Neural progenitor cell (in vitro differentiated cells): ENCODE data around the gene DCST2. TPM values are rescaled to one million over a fixed set of nuclear protein-coding genes. Genes with fewer than 3 reads are reported as not detected.

ENCODE experiments used
- DNase-seq: peaks from one replicate; pipeline ENCODE4 v3.0.0-alpha.2; 2016; ENCODE audit warnings: low spot score
- H2AFZ ChIP-seq: fragments of 200-600 bp; sonication (generic); replicated peaks from 2 replicates; pipeline ENCODE4 v1.6.1; 2016; ENCODE audit warnings: antibody characterized with exemption
- H3F3A ChIP-seq: fragments of 200-600 bp; sonication (generic); 2 replicates; pipeline ENCODE4 v1.6.1; 2016; ENCODE audit warnings: antibody characterized with exemption, low read depth
- H3K27ac ChIP-seq: fragments of 200-600 bp; sonication (generic); 2 replicates; pipeline ENCODE4 v1.5.1; 2016; ENCODE audit warnings: mild to moderate bottlenecking
- H3K27me3 ChIP-seq: fragments of 200-600 bp; sonication (generic); 2 replicates; pipeline ENCODE4 v1.6.1; 2016; ENCODE audit warnings: mild to moderate bottlenecking, moderate library complexity
- H3K36me3 ChIP-seq: fragments of 200-600 bp; sonication (generic); 2 replicates; pipeline ENCODE4 v1.5.1; 2016
- H3K4me1 ChIP-seq: fragments of 200-600 bp; sonication (generic); 2 replicates; pipeline ENCODE4 v1.6.1; 2016; ENCODE audit warnings: mixed run types
- H3K4me2 ChIP-seq: fragments of 200-600 bp; sonication (generic); 2 replicates; pipeline ENCODE4 v1.6.1; 2016
- H3K4me3 ChIP-seq: fragments of 200-600 bp; sonication (generic); 2 replicates; pipeline ENCODE4 v1.5.1; 2016
- H3K79me2 ChIP-seq: fragments of 200-600 bp; sonication (generic); 2 replicates; pipeline ENCODE4 v1.6.1; 2016; ENCODE audit warnings: low read depth
- H3K9ac ChIP-seq: fragments of 200-600 bp; sonication (generic); 2 replicates; pipeline ENCODE4 v1.6.1; 2016
- H3K9me3 ChIP-seq: fragments of 200-600 bp; sonication (generic); 2 replicates; pipeline ENCODE4 v1.5.1; 2016; ENCODE audit warnings: low read depth
- H4K20me1 ChIP-seq: fragments of 200-600 bp; sonication (generic); 2 replicates; pipeline ENCODE4 v1.6.1; 2016; ENCODE audit warnings: low read depth
- H3K27ac Mint-ChIP-seq: 3 replicates; pipeline ENCODE4 v1.8.0; 2021; ENCODE audit warnings: mixed read lengths
- H3K27me3 Mint-ChIP-seq: 2 replicates; pipeline ENCODE4 v1.8.0; 2022; ENCODE audit warnings: low read depth, mild to moderate bottlenecking, inconsistent platforms, moderate library complexity, mixed read lengths; ENCODE audit not compliant: insufficient read depth
- H3K36me3 Mint-ChIP-seq: 3 replicates; pipeline ENCODE4 v1.8.0; 2021; ENCODE audit warnings: mixed read lengths
- H3K4me1 Mint-ChIP-seq: 3 replicates; pipeline ENCODE4 v1.8.0; 2021; ENCODE audit warnings: mixed read lengths
- H3K4me3 Mint-ChIP-seq: 3 replicates; pipeline ENCODE4 v1.8.0; 2021; ENCODE audit warnings: mild to moderate bottlenecking, moderate library complexity, mixed read lengths
- H3K9me3 Mint-ChIP-seq: 3 replicates; pipeline ENCODE4 v1.8.0; 2020; ENCODE audit warnings: mixed read lengths
- EZH2 ChIP-seq: fragments of 200-600 bp; sonication (generic); IDR thresholded peaks from 2 replicates; pipeline ENCODE4 v1.6.1; 2017; ENCODE audit warnings: antibody characterized with exemption, mild to moderate bottlenecking, moderate library complexity
- EZH2phosphoT487 ChIP-seq: fragments of 200-600 bp; sonication (generic); IDR thresholded peaks from 2 replicates; pipeline ENCODE4 v1.6.1; 2017; ENCODE audit warnings: antibody characterized with exemption
- total RNA-seq: library from RNA; depleted of rRNA; stranded (reverse); fragments of >200 nt; gene quantifications from 2 replicates; pipeline ENCODE4 v1.2.3, GENCODE V29; 2015; ENCODE audit warnings: low replicate concordance
- TF ChIP-seq, protein P1 (sequence below): fragments of 200-600 bp; sonication (generic); IDR thresholded peaks from 2 replicates; pipeline ENCODE4 v1.5.1; 2017; ENCODE audit warnings: antibody characterized with exemption, mild to moderate bottlenecking

The DCST2 gene
- total RNA-seq, 1 donor from 2014 or later, result 1.8 TPM

DNA sequence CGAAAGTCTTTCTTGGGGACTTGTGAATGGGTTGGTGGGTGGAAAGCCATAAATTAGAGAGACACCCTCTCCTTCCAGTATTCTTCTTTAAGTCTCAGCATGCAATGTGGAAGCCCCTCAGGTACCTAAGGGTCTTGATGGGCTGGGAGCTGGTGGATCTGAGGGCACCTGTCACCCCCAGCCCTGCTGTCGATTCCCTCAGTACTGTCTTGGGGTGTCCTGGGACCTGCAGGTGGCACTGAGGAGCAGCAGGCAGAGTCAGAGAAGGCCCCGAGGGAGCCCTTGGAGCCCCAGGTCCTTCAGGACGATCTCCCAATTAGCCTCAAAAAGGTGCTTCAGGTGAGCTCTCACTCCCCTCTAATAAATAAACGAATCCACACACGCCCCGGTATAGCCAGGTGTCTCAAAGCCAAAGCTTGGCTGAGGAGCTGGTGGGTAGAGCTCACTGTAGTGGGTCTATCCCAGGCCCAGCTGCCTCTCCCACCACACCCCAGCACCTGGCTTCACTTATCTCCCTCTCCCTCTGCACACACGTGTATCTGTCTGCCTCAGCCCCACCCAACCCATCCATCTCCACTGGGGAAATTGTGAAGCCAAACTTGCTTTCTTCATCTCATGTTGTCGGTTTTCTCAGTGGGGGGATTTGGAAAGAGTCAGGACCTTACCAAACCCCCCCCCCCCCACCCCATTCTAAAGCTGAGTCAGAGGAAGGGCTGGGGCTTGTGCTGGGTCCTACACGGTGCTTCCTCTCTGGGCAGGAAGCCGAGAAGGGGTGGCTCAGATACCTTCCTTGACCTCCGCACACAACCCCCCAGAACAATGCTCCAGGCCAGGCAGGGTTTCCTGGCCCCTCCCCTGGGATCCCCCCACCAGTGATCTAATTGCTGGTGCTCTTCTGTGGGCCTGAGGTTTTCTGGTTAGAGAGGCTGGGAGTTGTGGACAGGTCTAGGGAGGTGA is 19.1 kb upstream of the DCST2 start:
- Histone ChIP-seq H3K4me2 (peak overlapping the region; percentile 89), H3K79me2 (no peaks in the 10 kb centered on the region), H3F3A (peaks cover 25% of the 10 kb centered on the region), H4K20me1 (peaks cover 16% of the 10 kb centered on the region), H3K36me3 (no peaks in the 10 kb centered on the region), H3K4me1 (peaks cover 16% of the 10 kb centered on the region), H3K4me3 (peak overlapping the region; percentile 72), H3K9ac (no peak overlapping the region), H3K27me3 (peaks cover 20% of the 10 kb centered on the region), H3K27ac (no peak overlapping the region), H2AFZ (no peak overlapping the region), H3K9me3 (no peaks in the 10 kb centered on the region)
- H3K9me3 Mint-ChIP-seq, result no peaks in the 10 kb centered on the region
- H3K27ac Mint-ChIP-seq, result no peak overlapping the region
- H3K4me3 Mint-ChIP-seq, result peak overlapping the region; percentile 84
- H3K4me1 Mint-ChIP-seq, result peaks cover 36% of the 10 kb centered on the region
- peak; percentile 32 for DNase-seq
- peaks cover 7% of the 10 kb centered on the region for H3K27me3 Mint-ChIP-seq
- H3K36me3 Mint-ChIP-seq, result no peaks in the 10 kb centered on the region
- TF ChIP-seq EZH2phosphoT487, result no peak
- TF ChIP-seq EZH2, result no peak
- TF ChIP-seq, protein P1, sequence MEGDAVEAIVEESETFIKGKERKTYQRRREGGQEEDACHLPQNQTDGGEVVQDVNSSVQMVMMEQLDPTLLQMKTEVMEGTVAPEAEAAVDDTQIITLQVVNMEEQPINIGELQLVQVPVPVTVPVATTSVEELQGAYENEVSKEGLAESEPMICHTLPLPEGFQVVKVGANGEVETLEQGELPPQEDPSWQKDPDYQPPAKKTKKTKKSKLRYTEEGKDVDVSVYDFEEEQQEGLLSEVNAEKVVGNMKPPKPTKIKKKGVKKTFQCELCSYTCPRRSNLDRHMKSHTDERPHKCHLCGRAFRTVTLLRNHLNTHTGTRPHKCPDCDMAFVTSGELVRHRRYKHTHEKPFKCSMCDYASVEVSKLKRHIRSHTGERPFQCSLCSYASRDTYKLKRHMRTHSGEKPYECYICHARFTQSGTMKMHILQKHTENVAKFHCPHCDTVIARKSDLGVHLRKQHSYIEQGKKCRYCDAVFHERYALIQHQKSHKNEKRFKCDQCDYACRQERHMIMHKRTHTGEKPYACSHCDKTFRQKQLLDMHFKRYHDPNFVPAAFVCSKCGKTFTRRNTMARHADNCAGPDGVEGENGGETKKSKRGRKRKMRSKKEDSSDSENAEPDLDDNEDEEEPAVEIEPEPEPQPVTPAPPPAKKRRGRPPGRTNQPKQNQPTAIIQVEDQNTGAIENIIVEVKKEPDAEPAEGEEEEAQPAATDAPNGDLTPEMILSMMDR, result peak; percentile 42

DNA sequence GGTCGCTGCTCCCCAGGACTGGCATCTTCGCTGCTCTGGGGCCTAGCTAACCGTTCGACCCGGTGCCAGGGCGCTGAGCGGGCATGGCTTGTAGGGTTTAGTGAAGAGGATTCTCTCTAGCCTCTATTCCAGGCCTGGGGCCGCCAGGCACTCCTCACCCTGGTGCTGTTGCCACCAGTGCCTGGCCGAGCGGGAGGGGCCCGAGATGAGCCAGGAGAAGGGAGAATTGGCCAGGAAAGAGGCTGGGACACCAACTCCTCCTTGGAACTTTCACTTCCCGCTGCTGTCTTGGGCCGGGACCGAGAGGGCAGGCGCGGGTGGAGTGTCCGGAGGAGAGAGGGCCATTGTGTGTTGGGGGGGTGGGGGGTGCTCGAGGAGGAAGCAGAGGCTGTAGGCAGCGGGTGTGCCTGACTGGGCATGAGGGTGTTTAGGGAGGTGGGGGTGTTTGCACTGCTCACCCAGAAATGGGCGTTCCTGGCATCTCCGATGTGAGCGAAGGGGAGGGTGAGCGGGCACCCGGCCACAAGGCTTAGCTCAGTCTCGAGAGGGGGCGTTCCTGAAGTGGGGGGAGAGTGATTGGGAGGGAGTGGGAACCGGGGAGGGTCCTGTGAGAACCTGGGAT is 18.3 kb upstream of the DCST2 start:
- H2AFZ ChIP-seq, result peak overlapping the region; percentile 86
- H3K4me1 Mint-ChIP-seq, result peaks cover 41% of the 10 kb centered on the region
- peak; percentile 54 for DNase-seq
- no peak overlapping the region for H3K9ac ChIP-seq
- peak overlapping the region; percentile 72 for H3K4me3 ChIP-seq
- H3K79me2 ChIP-seq, result no peaks in the 10 kb centered on the region
- no peaks in the 10 kb centered on the region for H3K36me3 ChIP-seq
- H3K4me1 ChIP-seq, result peaks cover 16% of the 10 kb centered on the region
- no peak overlapping the region for H3K27ac Mint-ChIP-seq
- peaks cover 25% of the 10 kb centered on the region for H3F3A ChIP-seq
- H3K9me3 ChIP-seq, result no peaks in the 10 kb centered on the region
- H4K20me1 ChIP-seq, result peaks cover 16% of the 10 kb centered on the region
- no peaks in the 10 kb centered on the region for H3K9me3 Mint-ChIP-seq
- peak overlapping the region; percentile 84 for H3K4me3 Mint-ChIP-seq
- no peak overlapping the region for H3K27ac ChIP-seq
- peaks cover 11% of the 10 kb centered on the region for H3K27me3 Mint-ChIP-seq
- peak overlapping the region; percentile 89 for H3K4me2 ChIP-seq
- TF ChIP-seq EZH2phosphoT487 (no peak), EZH2 (no peak)
- TF ChIP-seq, protein P1, result no peak
- peaks cover 20% of the 10 kb centered on the region for H3K27me3 ChIP-seq
- no peaks in the 10 kb centered on the region for H3K36me3 Mint-ChIP-seq

DNA sequence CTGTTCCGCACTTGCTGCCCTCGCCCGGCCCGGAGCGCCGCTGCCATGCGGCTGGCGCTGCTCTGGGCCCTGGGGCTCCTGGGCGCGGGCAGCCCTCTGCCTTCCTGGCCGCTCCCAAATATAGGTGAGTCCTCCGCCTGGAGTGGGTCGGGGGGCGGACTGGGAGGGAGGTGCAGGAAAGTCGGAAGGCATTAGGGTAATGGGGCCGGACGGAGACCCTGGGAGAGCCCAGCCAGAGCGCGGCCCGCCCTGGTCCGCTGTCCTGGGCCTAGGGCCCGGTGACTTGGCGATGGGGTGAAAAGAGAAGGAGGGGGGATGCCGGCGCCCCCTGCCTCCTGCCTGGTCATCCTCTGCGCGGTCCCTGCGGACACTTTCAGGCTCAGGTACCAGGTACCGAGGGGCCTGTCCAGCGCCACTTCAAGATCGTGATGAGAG is 17.8 kb upstream of the DCST2 start:
- peaks cover 16% of the 10 kb centered on the region for H3K4me1 ChIP-seq
- H3F3A ChIP-seq, result peaks cover 25% of the 10 kb centered on the region
- no peaks in the 10 kb centered on the region for H3K79me2 ChIP-seq
- H3K9me3 Mint-ChIP-seq, result no peaks in the 10 kb centered on the region
- no peak overlapping the region for H3K27ac ChIP-seq
- no peaks in the 10 kb centered on the region for H3K36me3 ChIP-seq
- H3K27ac Mint-ChIP-seq, result no peak overlapping the region
- H3K4me2 ChIP-seq, result peak overlapping the region; percentile 89
- DNase-seq, result no peak
- H3K4me1 Mint-ChIP-seq, result peaks cover 42% of the 10 kb centered on the region
- no peaks in the 10 kb centered on the region for H3K36me3 Mint-ChIP-seq
- H3K4me3 ChIP-seq, result peak overlapping the region; percentile 72
- peak overlapping the region; percentile 86 for H2AFZ ChIP-seq
- peaks cover 16% of the 10 kb centered on the region for H4K20me1 ChIP-seq
- peak overlapping the region; percentile 84 for H3K4me3 Mint-ChIP-seq
- H3K9me3 ChIP-seq, result no peaks in the 10 kb centered on the region
- no peak for TF ChIP-seq EZH2phosphoT487
- TF ChIP-seq, protein P1, result no peak
- no peak for TF ChIP-seq EZH2
- peaks cover 11% of the 10 kb centered on the region for H3K27me3 Mint-ChIP-seq
- H3K27me3 ChIP-seq, result peaks cover 20% of the 10 kb centered on the region
- no peak overlapping the region for H3K9ac ChIP-seq
